Activated T-cell treated with anti-CD3 and anti-CD28 coated beads for 48 hours (primary cell): ENCODE results near the gene CARD6.
A peak's percentile ranks its signal among the peaks of the same experiment; 100 is the strongest.
"Not testable (repeated sequence)": the region's sequence is repeated elsewhere in the genome, so short reads cannot be mapped to it uniquely, and the experiment has no call there.

Experiments used
- DNase-seq: peaks from one replicate; pipeline ENCODE4 v3.0.0-alpha.2; 2020; ENCODE audit warnings: low read depth

The CARD6 gene

DNA sequence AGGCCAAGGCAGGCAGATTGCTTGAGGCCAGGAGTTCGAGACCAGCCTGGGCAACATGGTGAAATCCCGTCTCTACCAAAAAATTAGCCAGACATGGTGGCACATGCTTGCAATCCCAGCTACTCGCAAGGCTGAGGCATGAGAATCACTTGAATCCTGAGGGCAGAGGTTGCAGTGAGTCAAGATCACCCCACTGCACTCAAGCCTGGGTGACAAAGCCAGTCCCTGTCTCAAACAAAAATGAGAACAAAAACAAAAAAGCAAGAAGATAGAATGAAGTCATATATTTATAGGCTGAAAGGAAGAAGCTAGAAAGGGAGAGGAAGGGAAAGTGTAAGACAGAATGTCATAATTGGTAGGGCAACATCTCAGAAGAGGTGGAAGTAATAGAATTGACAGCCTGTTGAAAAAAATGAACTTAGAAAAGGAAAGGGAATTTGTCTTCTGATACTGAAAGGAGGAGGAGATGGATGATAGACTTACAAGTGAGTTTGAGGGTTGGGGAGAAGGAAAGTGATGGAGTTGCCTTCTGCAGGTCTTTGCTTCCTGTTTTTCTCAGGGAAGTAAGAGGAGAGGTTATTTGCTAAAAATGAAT, 32.2 kb downstream of the CARD6 start:
- DNase-seq = no peak

DNA sequence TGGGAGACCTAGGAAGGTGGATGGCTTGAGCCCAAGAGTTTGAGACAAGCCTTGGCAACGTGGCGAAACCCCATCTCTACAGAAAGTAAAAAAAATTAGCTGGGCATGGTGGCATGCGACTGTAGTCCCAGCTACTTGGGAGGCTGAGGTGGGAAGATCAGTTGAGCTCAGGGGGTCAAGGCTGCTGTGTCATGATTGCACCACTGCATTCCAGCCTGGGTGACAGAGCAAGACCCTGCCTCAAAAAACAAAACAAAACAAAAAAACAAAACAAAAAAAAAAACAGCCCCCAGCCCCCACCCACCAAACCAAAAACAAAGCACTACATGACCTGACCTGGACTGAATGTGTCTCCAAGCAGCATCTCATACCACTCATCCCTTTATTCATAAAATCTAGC, 34.8 kb downstream of the CARD6 start:
- DNase-seq = no peak

GRCh38 chr5:40877371-40877988, 36.3 kb downstream of the CARD6 start:
- no peak for DNase-seq

DNA sequence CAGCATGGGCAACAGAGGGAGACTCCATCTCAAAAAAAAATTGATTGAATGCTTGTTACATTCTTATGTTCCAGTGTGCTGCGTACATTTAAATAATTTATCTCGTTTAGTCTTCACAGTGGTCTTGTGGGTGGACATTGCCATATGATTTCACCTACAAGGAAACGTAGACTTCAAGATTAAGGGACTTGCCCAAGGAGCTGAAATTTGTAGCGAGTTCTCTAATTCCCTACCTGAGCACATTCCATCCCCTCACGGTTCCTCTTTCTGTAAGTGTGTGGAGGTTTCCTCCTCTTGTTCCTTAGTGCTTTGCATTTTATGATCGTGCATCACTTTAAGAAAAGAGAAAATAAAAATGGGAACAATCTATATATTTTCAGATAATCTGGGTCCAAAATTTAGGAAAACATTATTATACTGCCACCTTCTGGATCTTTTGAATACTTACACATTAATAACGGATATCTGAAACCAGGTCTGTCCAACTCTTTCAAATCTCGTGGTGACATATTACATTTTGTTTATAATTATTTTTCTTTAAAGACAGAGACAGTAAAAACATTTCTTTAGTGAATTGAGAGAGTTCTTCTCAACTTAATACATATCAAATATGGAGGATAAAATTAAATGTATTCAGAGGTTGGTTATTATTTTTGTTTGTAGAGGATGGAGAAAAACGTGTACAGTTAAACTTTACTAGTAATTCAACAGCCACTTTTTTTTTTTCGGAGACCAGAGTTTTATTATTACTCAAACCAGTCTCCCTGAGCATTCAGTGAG, 38.2 kb downstream of the CARD6 start:
- no peak for DNase-seq

GRCh38 chr5:40882291-40882690, 41.1 kb downstream of the CARD6 start:
- no peak for DNase-seq

DNA sequence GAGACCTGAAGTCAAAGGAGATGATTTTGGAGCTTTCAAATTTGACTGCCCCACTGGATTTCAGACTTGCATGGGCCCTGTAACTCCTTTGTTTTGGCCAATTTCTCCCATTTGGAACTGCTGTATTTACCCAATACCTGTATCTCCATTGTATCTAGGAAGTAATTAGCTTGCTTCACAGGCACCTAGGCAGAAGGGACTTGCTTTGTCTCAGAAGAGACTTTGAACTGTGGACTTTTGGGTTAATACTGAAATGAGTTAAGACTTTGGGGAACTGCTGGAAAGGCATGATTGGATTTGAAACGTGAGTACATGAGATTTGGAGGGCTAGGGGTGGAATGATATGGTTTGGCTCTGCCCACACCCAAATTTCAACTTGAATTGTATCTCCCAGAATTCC, 41.9 kb downstream of the CARD6 start:
- not testable (repeated sequence) for DNase-seq

- not testable (repeated sequence) for DNase-seq
Measured at GRCh38 chr5:40895440-40896425, 54.6 kb downstream of the CARD6 start.

- DNase-seq = peak; percentile 9
Measured at GRCh38 chr5:40904205-40904993, 63.2 kb downstream of the CARD6 start.

- DNase-seq = no peak
Measured at GRCh38 chr5:40904994-40905306, 63.8 kb downstream of the CARD6 start.

DNA sequence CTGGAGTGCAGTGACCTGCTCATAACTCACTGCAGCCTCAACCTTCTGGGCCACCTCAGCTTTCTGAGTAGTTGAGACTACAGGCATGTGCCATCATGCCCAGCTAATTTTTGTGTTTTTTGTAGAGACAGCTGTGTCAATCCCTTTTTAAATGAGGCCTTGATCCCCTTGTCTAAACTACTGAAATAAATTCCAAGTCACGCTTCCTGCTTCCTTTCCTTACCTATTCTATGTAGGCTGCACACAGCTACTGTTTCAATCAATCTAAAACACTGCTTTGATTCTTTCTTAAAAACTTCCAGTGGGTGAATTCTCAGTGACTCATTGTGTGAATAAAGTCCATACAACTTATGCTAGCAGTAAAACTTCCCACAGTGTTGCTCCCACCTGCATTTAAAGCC, 65.2 kb downstream of the CARD6 start:
- DNase-seq = no peak

GRCh38 chr5:40909264-40909663, 68.1 kb downstream of the CARD6 start, which contains the start of gene C7:
Gene C7 (plus strand): TSS chr5:40909497. CDS start chr5:40909611, 114 bp downstream.
- no peak for DNase-seq

GRCh38 chr5:40909723-40910122, 68.6 kb downstream of the CARD6 start:
- no peak for DNase-seq
